Measurements from ENCODE around the gene SMPD2. TPM values are rescaled to one million over a fixed set of nuclear protein-coding genes. Genes with fewer than 3 reads are reported as not detected.

SMPD2 gene
- total RNA-seq, 1 experiment from 2014 or later: 14.7 TPM

GRCh38 chr6:109446541-109446940 lies 6.0 kb downstream of the SMPD2 start:
- Histone ChIP-seq H3K9me3 (ENCODE audit: control insufficient read depth in 1 of 2, insufficient read depth in 1 of 2, low read depth in 1 of 2, low read length in 2 of 2) (no peaks in the 10 kb centered on the region), H3K9ac (ENCODE audit: low read length) (no peak overlapping the region), H3K4me2 (ENCODE audit: low read length) (no peak overlapping the region), H3K36me3 (ENCODE audit: control insufficient read depth in 1 of 2, insufficient read depth in 2 of 2, low read length in 2 of 2) (peaks cover 1 to 6% of the 10 kb centered on the region in 2 experiments; a peak in 2 of 4 replicates), H4K20me1 (ENCODE audit: insufficient read depth) (no peaks in the 10 kb centered on the region), H3K9me2 (ENCODE audit: insufficient read depth) (no peaks in the 10 kb centered on the region), H3K4me1 (ENCODE audit: control insufficient read depth in 1 of 2, insufficient read depth in 2 of 2, low read length in 2 of 2) (peaks cover 5 to 10% of the 10 kb centered on the region in 2 experiments; a peak in 3 of 4 replicates), H3K4me3 (replicated peaks in 1 of 2; ENCODE audit: low read depth in 1 of 2, low read length in 2 of 2) (no peak overlapping the region), H3K27ac (ENCODE audit: low read depth, low read length) (no peak overlapping the region), H3K79me2 (ENCODE audit: insufficient read depth, low read length) (peaks cover 11% of the 10 kb centered on the region), H2AFZ (ENCODE audit: low read depth, low read length, poor library complexity, severe bottlenecking) (no peak overlapping the region), H3K27me3 (ENCODE audit: insufficient read depth, low read length) (no peaks in the 10 kb centered on the region)
- DNase-seq (ENCODE audit: low read depth, low spot score): no peak
- intact Hi-C loops (cut with micrococcal nuclease): no loop called here
- ATAC-seq: no peak
- no TSS peak for BruUV-seq (replicated peaks)
- RAD21 ChIA-PET (ENCODE audit: low non-redundant PET in 1 of 2, low total read pairs in 2 of 2, uncharacterized antibody in 2 of 2, unreplicated experiment in 2 of 2): no interaction called here
- CTCF ChIA-PET: no interaction called here
- POLR2A ChIA-PET: no interaction called here
- TF ChIP-seq EGR1 (IDR thresholded peaks at IDR 0.05; ENCODE audit: low read depth) (no peak), ELF1 (IDR thresholded peaks at IDR 0.05; ENCODE audit: borderline replicate concordance, low read depth) (no peak), POLR2A (IDR thresholded peaks at IDR 0.05; ENCODE audit: borderline replicate concordance, extremely low read depth, insufficient read depth, insufficient read length) (no peak), CEBPB (IDR thresholded peaks at IDR 0.05; ENCODE audit: low read depth) (no peak)

GRCh38 chr6:109447087-109447486 lies 6.6 kb downstream of the SMPD2 start:
- ATAC-seq (no peak), DNase-seq (ENCODE audit: low read depth, low spot score) (no peak)
- BruUV-seq (replicated peaks): no TSS peak
- Histone ChIP-seq H3K4me3 (replicated peaks in 1 of 2; ENCODE audit: low read depth in 1 of 2, low read length in 2 of 2) (no peak overlapping the region), H3K4me2 (ENCODE audit: low read length) (no peak overlapping the region), H3K36me3 (ENCODE audit: control insufficient read depth in 1 of 2, insufficient read depth in 2 of 2, low read length in 2 of 2) (peaks cover 5 to 6% of the 10 kb centered on the region in 2 experiments; a peak in 2 of 4 replicates), H3K27ac (ENCODE audit: low read depth, low read length) (no peak overlapping the region), H3K79me2 (ENCODE audit: insufficient read depth, low read length) (peaks cover 5% of the 10 kb centered on the region; the same call in 1 of the 2 replicates), H2AFZ (ENCODE audit: low read depth, low read length, poor library complexity, severe bottlenecking) (no peak overlapping the region), H3K9me3 (ENCODE audit: control insufficient read depth in 1 of 2, insufficient read depth in 1 of 2, low read depth in 1 of 2, low read length in 2 of 2) (no peaks in the 10 kb centered on the region), H3K27me3 (ENCODE audit: insufficient read depth, low read length) (no peaks in the 10 kb centered on the region), H3K4me1 (ENCODE audit: control insufficient read depth in 1 of 2, insufficient read depth in 2 of 2, low read length in 2 of 2) (peaks cover under 1 to 4% of the 10 kb centered on the region in 2 experiments; a peak in 2 of 4 replicates), H4K20me1 (ENCODE audit: insufficient read depth) (no peaks in the 10 kb centered on the region), H3K9me2 (ENCODE audit: insufficient read depth) (no peaks in the 10 kb centered on the region), H3K9ac (ENCODE audit: low read length) (no peak overlapping the region)
- CTCF ChIA-PET: no interaction called here
- intact Hi-C loops (cut with micrococcal nuclease): no loop called here
- RAD21 ChIA-PET (ENCODE audit: low non-redundant PET in 1 of 2, low total read pairs in 2 of 2, uncharacterized antibody in 2 of 2, unreplicated experiment in 2 of 2): no interaction called here
- POLR2A ChIA-PET: no interaction called here
- TF ChIP-seq, protein P1, sequence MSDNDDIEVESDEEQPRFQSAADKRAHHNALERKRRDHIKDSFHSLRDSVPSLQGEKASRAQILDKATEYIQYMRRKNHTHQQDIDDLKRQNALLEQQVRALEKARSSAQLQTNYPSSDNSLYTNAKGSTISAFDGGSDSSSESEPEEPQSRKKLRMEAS (IDR thresholded peaks at IDR 0.05): no peak
- no peak for TF ChIP-seq FOSL1 (IDR thresholded peaks at IDR 0.05; ENCODE audit: low read depth)
- no peak for TF ChIP-seq POLR2AphosphoS5 (IDR thresholded peaks at IDR 0.05; ENCODE audit: low read depth, low read length)
- no peak for TF ChIP-seq YY1 (IDR thresholded peaks at IDR 0.05; ENCODE audit: extremely low read depth, insufficient replicate concordance, low read depth, low read length)
- no peak for TF ChIP-seq ZNF274 (IDR thresholded peaks at IDR 0.05; ENCODE audit: low read depth, low read length)
- no peak for TF ChIP-seq SRF (IDR thresholded peaks at IDR 0.05; ENCODE audit: low read depth)
- no peak for TF ChIP-seq ELF1 (IDR thresholded peaks at IDR 0.05; ENCODE audit: borderline replicate concordance, low read depth)
- no peak for TF ChIP-seq ZFX (IDR thresholded peaks at IDR 0.05)
- TF ChIP-seq, protein P2, sequence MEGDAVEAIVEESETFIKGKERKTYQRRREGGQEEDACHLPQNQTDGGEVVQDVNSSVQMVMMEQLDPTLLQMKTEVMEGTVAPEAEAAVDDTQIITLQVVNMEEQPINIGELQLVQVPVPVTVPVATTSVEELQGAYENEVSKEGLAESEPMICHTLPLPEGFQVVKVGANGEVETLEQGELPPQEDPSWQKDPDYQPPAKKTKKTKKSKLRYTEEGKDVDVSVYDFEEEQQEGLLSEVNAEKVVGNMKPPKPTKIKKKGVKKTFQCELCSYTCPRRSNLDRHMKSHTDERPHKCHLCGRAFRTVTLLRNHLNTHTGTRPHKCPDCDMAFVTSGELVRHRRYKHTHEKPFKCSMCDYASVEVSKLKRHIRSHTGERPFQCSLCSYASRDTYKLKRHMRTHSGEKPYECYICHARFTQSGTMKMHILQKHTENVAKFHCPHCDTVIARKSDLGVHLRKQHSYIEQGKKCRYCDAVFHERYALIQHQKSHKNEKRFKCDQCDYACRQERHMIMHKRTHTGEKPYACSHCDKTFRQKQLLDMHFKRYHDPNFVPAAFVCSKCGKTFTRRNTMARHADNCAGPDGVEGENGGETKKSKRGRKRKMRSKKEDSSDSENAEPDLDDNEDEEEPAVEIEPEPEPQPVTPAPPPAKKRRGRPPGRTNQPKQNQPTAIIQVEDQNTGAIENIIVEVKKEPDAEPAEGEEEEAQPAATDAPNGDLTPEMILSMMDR (IDR thresholded peaks at IDR 0.05 in 2 of 3, conservative IDR thresholded peaks at IDR 0.05 in 1 of 3; ENCODE audit: borderline replicate concordance in 1 of 3, insufficient read depth in 1 of 3, low read depth in 2 of 3, low read length in 2 of 3): no peak
- TF ChIP-seq, protein P3, sequence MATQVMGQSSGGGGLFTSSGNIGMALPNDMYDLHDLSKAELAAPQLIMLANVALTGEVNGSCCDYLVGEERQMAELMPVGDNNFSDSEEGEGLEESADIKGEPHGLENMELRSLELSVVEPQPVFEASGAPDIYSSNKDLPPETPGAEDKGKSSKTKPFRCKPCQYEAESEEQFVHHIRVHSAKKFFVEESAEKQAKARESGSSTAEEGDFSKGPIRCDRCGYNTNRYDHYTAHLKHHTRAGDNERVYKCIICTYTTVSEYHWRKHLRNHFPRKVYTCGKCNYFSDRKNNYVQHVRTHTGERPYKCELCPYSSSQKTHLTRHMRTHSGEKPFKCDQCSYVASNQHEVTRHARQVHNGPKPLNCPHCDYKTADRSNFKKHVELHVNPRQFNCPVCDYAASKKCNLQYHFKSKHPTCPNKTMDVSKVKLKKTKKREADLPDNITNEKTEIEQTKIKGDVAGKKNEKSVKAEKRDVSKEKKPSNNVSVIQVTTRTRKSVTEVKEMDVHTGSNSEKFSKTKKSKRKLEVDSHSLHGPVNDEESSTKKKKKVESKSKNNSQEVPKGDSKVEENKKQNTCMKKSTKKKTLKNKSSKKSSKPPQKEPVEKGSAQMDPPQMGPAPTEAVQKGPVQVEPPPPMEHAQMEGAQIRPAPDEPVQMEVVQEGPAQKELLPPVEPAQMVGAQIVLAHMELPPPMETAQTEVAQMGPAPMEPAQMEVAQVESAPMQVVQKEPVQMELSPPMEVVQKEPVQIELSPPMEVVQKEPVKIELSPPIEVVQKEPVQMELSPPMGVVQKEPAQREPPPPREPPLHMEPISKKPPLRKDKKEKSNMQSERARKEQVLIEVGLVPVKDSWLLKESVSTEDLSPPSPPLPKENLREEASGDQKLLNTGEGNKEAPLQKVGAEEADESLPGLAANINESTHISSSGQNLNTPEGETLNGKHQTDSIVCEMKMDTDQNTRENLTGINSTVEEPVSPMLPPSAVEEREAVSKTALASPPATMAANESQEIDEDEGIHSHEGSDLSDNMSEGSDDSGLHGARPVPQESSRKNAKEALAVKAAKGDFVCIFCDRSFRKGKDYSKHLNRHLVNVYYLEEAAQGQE (IDR thresholded peaks at IDR 0.05; ENCODE audit: low read depth): no peak
- TF ChIP-seq SIN3A (IDR thresholded peaks at IDR 0.05; ENCODE audit: low read depth): no peak
- no peak for TF ChIP-seq TCF7L2 (IDR thresholded peaks at IDR 0.05; ENCODE audit: borderline replicate concordance, extremely low read depth, insufficient read depth, insufficient read length)
- no peak for TF ChIP-seq EGR1 (IDR thresholded peaks at IDR 0.05; ENCODE audit: low read depth)
- no peak for TF ChIP-seq JUND (IDR thresholded peaks at IDR 0.05)

All from HCT116 (cell line).